Vagina (tissue), 2 donors: ENCODE data around the gene RPL22.

ENCODE experiments used
- POLR2A ChIP-seq, 2 donors: fragments of 450-650 bp; IDR thresholded peaks; one replicate each; pipeline ENCODE4 v1.6.1; 2017; ENCODE audit warnings: antibody characterized with exemption in 2 of 2, mild to moderate bottlenecking in 2 of 2, moderate library complexity in 2 of 2
- POLR2AphosphoS5 ChIP-seq, 2 donors: sonication (generic); formaldehyde crosslinking; IDR thresholded peaks; one replicate each; pipeline ENCODE4 v1.9.0; 2017; ENCODE audit warnings: antibody characterized with exemption in 2 of 2, mild to moderate bottlenecking in 2 of 2, low read depth in 1 of 2; ENCODE audit not compliant: insufficient read depth in 1 of 2
- TF ChIP-seq, protein P1 (sequence below), 3 experiments: fragments of 450-650 bp in 2 of 3; fragments of 200-600 bp in 1 of 3; sonication (generic) in 1 of 3; IDR thresholded peaks; one replicate each; pipeline ENCODE4 v1.5.1; 2017 to 2019; ENCODE audit warnings: antibody characterized with exemption in 3 of 3, mild to moderate bottlenecking in 2 of 3, moderate library complexity in 2 of 3

- TF ChIP-seq, protein P1, sequence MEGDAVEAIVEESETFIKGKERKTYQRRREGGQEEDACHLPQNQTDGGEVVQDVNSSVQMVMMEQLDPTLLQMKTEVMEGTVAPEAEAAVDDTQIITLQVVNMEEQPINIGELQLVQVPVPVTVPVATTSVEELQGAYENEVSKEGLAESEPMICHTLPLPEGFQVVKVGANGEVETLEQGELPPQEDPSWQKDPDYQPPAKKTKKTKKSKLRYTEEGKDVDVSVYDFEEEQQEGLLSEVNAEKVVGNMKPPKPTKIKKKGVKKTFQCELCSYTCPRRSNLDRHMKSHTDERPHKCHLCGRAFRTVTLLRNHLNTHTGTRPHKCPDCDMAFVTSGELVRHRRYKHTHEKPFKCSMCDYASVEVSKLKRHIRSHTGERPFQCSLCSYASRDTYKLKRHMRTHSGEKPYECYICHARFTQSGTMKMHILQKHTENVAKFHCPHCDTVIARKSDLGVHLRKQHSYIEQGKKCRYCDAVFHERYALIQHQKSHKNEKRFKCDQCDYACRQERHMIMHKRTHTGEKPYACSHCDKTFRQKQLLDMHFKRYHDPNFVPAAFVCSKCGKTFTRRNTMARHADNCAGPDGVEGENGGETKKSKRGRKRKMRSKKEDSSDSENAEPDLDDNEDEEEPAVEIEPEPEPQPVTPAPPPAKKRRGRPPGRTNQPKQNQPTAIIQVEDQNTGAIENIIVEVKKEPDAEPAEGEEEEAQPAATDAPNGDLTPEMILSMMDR (IDR thresholded peaks at IDR 0.05): no peak
- no peak for TF ChIP-seq POLR2A (IDR thresholded peaks at IDR 0.05)
- TF ChIP-seq POLR2AphosphoS5 (IDR thresholded peaks at IDR 0.05; ENCODE audit: insufficient read depth in 1 of 2, low read depth in 1 of 2): no peak
Observed at GRCh38 chr1:6185151-6185550, 14.2 kb downstream of the RPL22 start.
